Caco-2 (cell line): ENCODE data around the gene RABGAP1L. TPM values are rescaled to one million over a fixed set of nuclear protein-coding genes. Genes with fewer than 3 reads are reported as not detected.

ENCODE experiments used
- BruUV-seq: library from RNA; stranded (reverse); fragments of 400-500 nt; replicated peaks from 2 replicates; lab custom pipeline; 2021; lab: Mats Ljungman, UMichigan
- CTCF ChIA-PET: fragments of 300-600 bp; sonication (Branson Sonifier 250); formaldehyde crosslinking; loops from one replicate; lab custom pipeline; 2022; ENCODE audit warnings: antibody characterized with exemption; lab: Charles Lee
- POLR2A ChIA-PET: fragments of 300-600 bp; sonication (Branson Sonifier 250); formaldehyde crosslinking; loops from one replicate; lab custom pipeline; 2022; ENCODE audit warnings: antibody characterized with exemption; lab: Charles Lee
- DNase-seq, 2 experiments: peaks; one replicate each; pipeline versions ENCODE4 v3.0.0 to v3.0.0-alpha.2; 2020 to 2022
- H3K27me3 ChIP-seq: replicated peaks from 2 replicates; pipeline ENCODE4 v1.6.0; 2011; ENCODE audit warnings: low read length; ENCODE audit not compliant: control insufficient read depth, insufficient read depth
- H3K36me3 ChIP-seq: 2 replicates; pipeline ENCODE4 v1.5.1; 2011; ENCODE audit warnings: low read length; ENCODE audit not compliant: control insufficient read depth, insufficient read depth
- H3K4me1 ChIP-seq: fragments of 250-450 bp; sonication (Bioruptor Pico); 2 replicates; pipeline ENCODE4 v1.5.1; 2020; ENCODE audit warnings: mild to moderate bottlenecking
- H3K4me3 ChIP-seq: 2 replicates; pipeline ENCODE4 v1.5.1; 2011; ENCODE audit warnings: low read depth, mild to moderate bottlenecking, control low read depth, low read length
- H3K9me3 ChIP-seq: fragments of 250-450 bp; sonication (Bioruptor Pico); 2 replicates; pipeline ENCODE4 v1.5.1; 2020; ENCODE audit warnings: mild to moderate bottlenecking, moderate library complexity
- H3K27ac Mint-ChIP-seq: one replicate; pipeline ENCODE4 v1.8.0; 2022; ENCODE audit warnings: mixed read lengths; ENCODE audit not compliant: unreplicated experiment
- H3K27me3 Mint-ChIP-seq: one replicate; pipeline ENCODE4 v1.8.0; 2022; ENCODE audit warnings: mixed read lengths; ENCODE audit not compliant: insufficient read depth, unreplicated experiment
- H3K36me3 Mint-ChIP-seq: one replicate; pipeline ENCODE4 v1.8.0; 2022; ENCODE audit warnings: mild to moderate bottlenecking, mixed read lengths; ENCODE audit not compliant: insufficient read depth, unreplicated experiment
- H3K4me1 Mint-ChIP-seq: one replicate; pipeline ENCODE4 v1.8.0; 2022; ENCODE audit warnings: low read depth, mixed read lengths; ENCODE audit not compliant: unreplicated experiment
- H3K4me3 Mint-ChIP-seq: one replicate; pipeline ENCODE4 v1.8.0; 2022; ENCODE audit warnings: mild to moderate bottlenecking, moderate library complexity, mixed read lengths; ENCODE audit not compliant: unreplicated experiment
- H3K9me3 Mint-ChIP-seq: one replicate; pipeline ENCODE4 v1.8.0; 2022; ENCODE audit warnings: mixed read lengths; ENCODE audit not compliant: unreplicated experiment
- CTCF ChIP-seq, 2 experiments: fragments of 200-600 bp in 1 of 2; IDR thresholded peaks; 1 replicate in 1 of 2; 2 replicates in 1 of 2; pipeline versions ENCODE4 v1.5.1 to v1.8.0; 2011 to 2022; ENCODE audit warnings: antibody characterized with exemption in 1 of 2, control low read depth in 1 of 2, inconsistent platforms in 1 of 2, low read depth in 1 of 2, low read length in 1 of 2, mild to moderate bottlenecking in 1 of 2, moderate library complexity in 1 of 2; ENCODE audit not compliant: insufficient read depth in 1 of 2, severe bottlenecking in 1 of 2, unreplicated experiment in 1 of 2
- intact Hi-C: fragments of 100-400 bp; cut with micrococcal nuclease; formaldehyde crosslinking; loops from one replicate; pipeline ENCODE4 v1.10.0; 2022; ENCODE audit not compliant: unreplicated experiment
- total RNA-seq: library from RNA; stranded (reverse); gene quantifications from 2 replicates; pipeline ENCODE4 v1.2.3, GENCODE V29; 2022

The RABGAP1L gene
- total RNA-seq, 1 experiment from 2014 or later = 20.3 TPM

- no peaks in the 10 kb centered on the region for H3K4me1 Mint-ChIP-seq
- no peaks in the 10 kb centered on the region for H3K36me3 Mint-ChIP-seq
- intact Hi-C loops = loop anchor here (2.0 kb wide), 1 partner anchor 204 kb away; no protein-coding TSS in a partner anchor
- H3K4me3 Mint-ChIP-seq = no peak overlapping the region
- Histone ChIP-seq H3K4me1 (no peaks in the 10 kb centered on the region), H3K4me3 (no peak overlapping the region), H3K36me3 (no peaks in the 10 kb centered on the region), H3K27me3 (no peaks in the 10 kb centered on the region), H3K9me3 (no peaks in the 10 kb centered on the region)
- ChIA-PET POLR2A (no interaction called here), CTCF (no interaction called here)
- DNase-seq = no peak
- H3K27me3 Mint-ChIP-seq = no peaks in the 10 kb centered on the region
- TF ChIP-seq CTCF (IDR thresholded peaks at IDR 0.05; ENCODE audit: insufficient read depth in 1 of 2, low read depth in 1 of 2, low read length in 1 of 2, severe bottlenecking in 1 of 2, unreplicated experiment in 1 of 2) = no peak
- H3K9me3 Mint-ChIP-seq = no peaks in the 10 kb centered on the region
- H3K27ac Mint-ChIP-seq = no peak overlapping the region
- no TSS peak for BruUV-seq
Observed at GRCh38 chr1:174466607-174467006, 307.3 kb downstream of the RABGAP1L start.

- H3K4me1 Mint-ChIP-seq = no peaks in the 10 kb centered on the region
- Histone ChIP-seq H3K9me3 (no peaks in the 10 kb centered on the region), H3K36me3 (no peaks in the 10 kb centered on the region), H3K27me3 (no peaks in the 10 kb centered on the region), H3K4me1 (no peaks in the 10 kb centered on the region), H3K4me3 (no peak overlapping the region)
- DNase-seq = no peak
- no peak overlapping the region for H3K27ac Mint-ChIP-seq
- TF ChIP-seq CTCF (IDR thresholded peaks at IDR 0.05; ENCODE audit: insufficient read depth in 1 of 2, low read depth in 1 of 2, low read length in 1 of 2, severe bottlenecking in 1 of 2, unreplicated experiment in 1 of 2) = no peak
- no peaks in the 10 kb centered on the region for H3K9me3 Mint-ChIP-seq
- H3K36me3 Mint-ChIP-seq = no peaks in the 10 kb centered on the region
- CTCF ChIA-PET = interaction anchor here (1.5 kb wide), 1 partner anchor 206 kb away, joined by 3 read pairs; no protein-coding TSS in a partner anchor
- BruUV-seq = no TSS peak
- no peak overlapping the region for H3K4me3 Mint-ChIP-seq
- intact Hi-C loops = no loop called here
- POLR2A ChIA-PET = no interaction called here
- no peaks in the 10 kb centered on the region for H3K27me3 Mint-ChIP-seq
Observed at GRCh38 chr1:174469052-174469451, 309.7 kb downstream of the RABGAP1L start.

- Mint-ChIP-seq H3K9me3 (no peaks in the 10 kb centered on the region), H3K27me3 (no peaks in the 10 kb centered on the region), H3K4me1 (no peaks in the 10 kb centered on the region), H3K27ac (no peak overlapping the region), H3K4me3 (no peak overlapping the region), H3K36me3 (no peaks in the 10 kb centered on the region)
- Histone ChIP-seq H3K4me3 (no peak overlapping the region), H3K9me3 (no peaks in the 10 kb centered on the region), H3K27me3 (no peaks in the 10 kb centered on the region), H3K36me3 (no peaks in the 10 kb centered on the region), H3K4me1 (no peaks in the 10 kb centered on the region)
- DNase-seq = no peak
- ChIA-PET POLR2A (no interaction called here), CTCF (interaction anchor here (1.5 kb wide), 1 partner anchor 207 kb away, joined by 3 read pairs; no protein-coding TSS in a partner anchor)
- no TSS peak for BruUV-seq
- intact Hi-C loops = no loop called here
- no peak for TF ChIP-seq CTCF (IDR thresholded peaks at IDR 0.05; ENCODE audit: insufficient read depth in 1 of 2, low read depth in 1 of 2, low read length in 1 of 2, severe bottlenecking in 1 of 2, unreplicated experiment in 1 of 2)
Observed at GRCh38 chr1:174469687-174470086, 310.4 kb downstream of the RABGAP1L start.
